Muscle layer of duodenum (tissue), 2 donors: ENCODE data around the gene SESTD1.
"Not testable (repeated sequence)": the region's sequence is repeated elsewhere in the genome, so short reads cannot be mapped to it uniquely, and the experiment has no call there.

Source experiments
- H3K27ac ChIP-seq: one replicate; pipeline ENCODE4 v1.7.0; 2013; ENCODE audit warnings: mild to moderate bottlenecking, low read length
- H3K27me3 ChIP-seq: one replicate; pipeline ENCODE4 v1.7.0; 2013; ENCODE audit warnings: low read depth, mild to moderate bottlenecking, control low read depth, low read length
- H3K36me3 ChIP-seq, 2 donors: one replicate each; pipeline ENCODE4 v1.7.0; 2013; ENCODE audit warnings: low read length in 2 of 2, control low read depth in 1 of 2, mild to moderate bottlenecking in 1 of 2; ENCODE audit not compliant: insufficient read depth in 2 of 2, control insufficient read depth in 1 of 2
- H3K4me1 ChIP-seq, 2 donors: one replicate each; pipeline ENCODE4 v1.7.0; 2013; ENCODE audit warnings: low read length in 2 of 2, mild to moderate bottlenecking in 2 of 2, control low read depth in 1 of 2, moderate library complexity in 1 of 2; ENCODE audit not compliant: insufficient read depth in 2 of 2, control insufficient read depth in 1 of 2
- H3K4me3 ChIP-seq, 2 donors: one replicate each; pipeline ENCODE4 v1.7.0; 2013; ENCODE audit warnings: low read length in 2 of 2, low read depth in 1 of 2, mild to moderate bottlenecking in 1 of 2
- H3K9me3 ChIP-seq, 2 donors: one replicate each; pipeline ENCODE4 v1.7.0; 2013; ENCODE audit warnings: low read length in 2 of 2, control low read depth in 1 of 2, mild to moderate bottlenecking in 1 of 2; ENCODE audit not compliant: control insufficient read depth in 1 of 2
- donor health status: healthy.

The SESTD1 gene

DNA sequence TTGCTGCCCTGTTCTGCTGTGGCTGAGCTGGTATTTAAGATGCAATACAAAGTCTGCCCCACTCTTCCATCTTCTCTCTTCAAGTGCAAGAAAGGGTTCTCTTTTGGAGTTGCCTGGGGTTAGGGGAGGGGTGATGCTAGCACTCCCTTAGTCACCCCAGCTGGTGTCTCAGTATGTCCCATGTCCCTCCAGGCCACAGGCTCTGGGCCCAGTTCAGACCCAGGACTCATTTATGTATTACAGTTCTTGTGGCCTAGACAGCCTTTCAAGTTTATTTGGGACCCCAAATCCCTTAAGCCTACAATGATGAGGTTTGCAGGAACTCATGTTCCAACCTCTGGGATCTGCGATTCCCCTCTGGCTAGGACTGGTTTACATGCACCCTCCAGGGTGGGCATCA, 167.5 kb downstream of the SESTD1 start:
- H3K9me3 ChIP-seq: peaks cover 0 to 5% of the 10 kb centered on the region in 2 donors
- no peak overlapping the region for H3K4me3 ChIP-seq

DNA sequence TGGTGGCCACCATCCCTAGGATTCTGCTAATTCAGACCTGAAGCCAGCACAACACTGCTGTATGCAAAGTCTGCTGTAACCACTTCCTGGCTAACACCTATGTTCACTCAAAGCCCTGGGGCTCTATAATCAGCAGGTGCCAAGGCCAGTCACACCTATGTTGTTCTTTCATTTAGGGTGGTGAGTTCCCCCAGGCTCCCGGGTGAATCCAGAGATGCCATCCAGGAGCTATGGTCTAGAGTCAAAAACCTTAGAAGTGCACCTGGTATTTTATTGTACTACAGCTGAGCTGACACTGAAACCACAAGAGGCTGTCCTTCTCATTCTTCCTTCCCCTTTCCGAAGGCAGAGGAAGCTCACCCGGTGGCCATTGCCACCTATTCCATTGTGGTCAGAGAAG, 168.5 kb downstream of the SESTD1 start:
- Histone ChIP-seq H3K4me3 (no peak overlapping the region), H3K4me1 (no peaks in the 10 kb centered on the region), H3K9me3 (peaks cover 0 to 5% of the 10 kb centered on the region in 2 donors), H3K27me3 (no peaks in the 10 kb centered on the region), H3K27ac (no peak overlapping the region), H3K36me3 (no peaks in the 10 kb centered on the region)

More for the DNA sequence above, 167.5 kb downstream of the SESTD1 start:
- no peak overlapping the region for H3K27ac ChIP-seq
- H3K36me3 ChIP-seq: no peaks in the 10 kb centered on the region
- no peaks in the 10 kb centered on the region for H3K4me1 ChIP-seq
- H3K27me3 ChIP-seq: no peaks in the 10 kb centered on the region

- H3K27me3 ChIP-seq, H3K27ac ChIP-seq, H3K4me3 ChIP-seq, H3K36me3 ChIP-seq, H3K9me3 ChIP-seq, H3K4me1 ChIP-seq: not testable (repeated sequence)
These were observed 171.7 kb downstream of the SESTD1 start for GRCh38 chr2:179092912-179093311.

GRCh38 chr2:179082697-179083096, 181.9 kb downstream of the SESTD1 start:
- no peaks in the 10 kb centered on the region for H3K9me3 ChIP-seq
- no peaks in the 10 kb centered on the region for H3K4me1 ChIP-seq
- H3K36me3 ChIP-seq: no peaks in the 10 kb centered on the region
- H3K27ac ChIP-seq: no peak overlapping the region
- no peaks in the 10 kb centered on the region for H3K27me3 ChIP-seq
- no peak overlapping the region for H3K4me3 ChIP-seq

DNA sequence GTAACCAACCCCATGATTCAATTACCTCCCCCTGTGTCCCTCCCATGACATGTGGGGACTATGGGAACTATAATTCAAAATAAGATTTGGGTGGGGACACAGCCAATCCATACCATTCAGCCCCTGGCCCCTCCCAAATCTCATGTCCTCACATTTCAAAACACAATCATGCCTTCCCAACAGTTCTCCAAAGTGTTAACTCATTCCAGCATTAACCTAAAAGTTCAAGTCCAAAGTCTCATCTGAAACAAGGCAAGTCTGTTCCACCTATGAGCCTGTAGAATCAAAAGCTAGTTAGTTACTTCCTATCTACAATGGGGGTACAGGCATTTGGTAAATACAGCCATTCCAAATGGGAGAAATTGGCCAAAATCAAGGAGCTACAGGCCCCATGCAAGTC, 182.7 kb downstream of the SESTD1 start:
- H3K4me1 ChIP-seq: no peaks in the 10 kb centered on the region
- no peak overlapping the region for H3K4me3 ChIP-seq
- no peaks in the 10 kb centered on the region for H3K9me3 ChIP-seq
- H3K27me3 ChIP-seq: no peaks in the 10 kb centered on the region
- H3K27ac ChIP-seq: no peak overlapping the region
- H3K36me3 ChIP-seq: no peaks in the 10 kb centered on the region

DNA sequence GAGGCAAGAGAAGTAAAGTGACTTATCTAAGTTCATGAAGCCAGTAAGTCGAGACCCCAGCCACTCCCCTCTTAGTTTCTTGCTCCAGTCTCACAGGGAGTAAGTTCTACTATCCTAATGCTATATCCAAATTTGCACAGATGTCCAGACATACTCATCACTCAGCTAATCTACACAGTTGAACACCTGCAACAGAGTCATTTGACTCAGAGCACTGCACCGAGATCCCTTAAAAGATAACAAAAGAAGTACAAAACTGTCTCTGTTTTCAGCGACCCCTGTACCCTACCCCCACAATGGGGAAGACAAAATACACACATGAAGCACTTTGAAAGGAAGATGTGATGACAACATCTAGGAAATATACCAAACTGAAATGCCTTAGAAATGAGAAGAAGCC, 192.1 kb downstream of the SESTD1 start:
- H3K27me3 ChIP-seq: no peaks in the 10 kb centered on the region
- H3K36me3 ChIP-seq: no peaks in the 10 kb centered on the region
- no peaks in the 10 kb centered on the region for H3K9me3 ChIP-seq
- no peak overlapping the region for H3K4me3 ChIP-seq
- H3K4me1 ChIP-seq: peaks cover 0 to 5% of the 10 kb centered on the region in 2 donors
- H3K27ac ChIP-seq: no peak overlapping the region

GRCh38 chr2:179071810-179072355, 192.7 kb downstream of the SESTD1 start:
- H3K36me3 ChIP-seq: no peaks in the 10 kb centered on the region
- H3K27me3 ChIP-seq: no peaks in the 10 kb centered on the region
- H3K4me3 ChIP-seq: no peak overlapping the region
- H3K9me3 ChIP-seq: no peaks in the 10 kb centered on the region
- H3K4me1 ChIP-seq: peaks cover 0 to 5% of the 10 kb centered on the region in 2 donors
- no peak overlapping the region for H3K27ac ChIP-seq

DNA sequence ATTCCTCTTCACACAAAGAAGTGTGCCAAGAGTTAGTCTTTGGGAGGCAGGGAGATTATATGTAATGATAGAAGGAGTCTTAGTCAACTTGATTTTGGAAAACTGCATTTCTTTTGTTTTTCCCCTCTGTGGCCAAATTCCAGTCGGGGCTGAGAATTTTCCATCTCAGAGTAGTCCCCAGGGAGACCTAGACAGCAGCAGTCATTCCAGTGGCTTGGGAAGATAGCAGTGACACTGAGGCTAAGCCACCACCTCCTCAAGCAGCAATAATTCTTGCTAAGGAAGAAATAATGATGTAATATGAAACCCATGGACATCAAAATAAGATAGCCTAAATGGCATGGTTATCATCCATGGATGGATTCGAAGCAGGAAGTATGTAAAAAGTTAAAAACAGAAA, 193.7 kb downstream of the SESTD1 start:
- Histone ChIP-seq H3K36me3 (no peaks in the 10 kb centered on the region), H3K9me3 (no peaks in the 10 kb centered on the region), H3K4me3 (no peak overlapping the region), H3K27me3 (no peaks in the 10 kb centered on the region), H3K4me1 (peaks cover 0 to 5% of the 10 kb centered on the region in 2 donors), H3K27ac (no peak overlapping the region)

- H3K9me3 ChIP-seq: no peaks in the 10 kb centered on the region
- peaks cover 0 to 5% of the 10 kb centered on the region in 2 donors for H3K4me1 ChIP-seq
- no peak overlapping the region for H3K27ac ChIP-seq
- H3K36me3 ChIP-seq: no peaks in the 10 kb centered on the region
- H3K4me3 ChIP-seq: no peak overlapping the region
- H3K27me3 ChIP-seq: no peaks in the 10 kb centered on the region
These were observed 194.9 kb downstream of the SESTD1 start for GRCh38 chr2:179069685-179070084.

DNA sequence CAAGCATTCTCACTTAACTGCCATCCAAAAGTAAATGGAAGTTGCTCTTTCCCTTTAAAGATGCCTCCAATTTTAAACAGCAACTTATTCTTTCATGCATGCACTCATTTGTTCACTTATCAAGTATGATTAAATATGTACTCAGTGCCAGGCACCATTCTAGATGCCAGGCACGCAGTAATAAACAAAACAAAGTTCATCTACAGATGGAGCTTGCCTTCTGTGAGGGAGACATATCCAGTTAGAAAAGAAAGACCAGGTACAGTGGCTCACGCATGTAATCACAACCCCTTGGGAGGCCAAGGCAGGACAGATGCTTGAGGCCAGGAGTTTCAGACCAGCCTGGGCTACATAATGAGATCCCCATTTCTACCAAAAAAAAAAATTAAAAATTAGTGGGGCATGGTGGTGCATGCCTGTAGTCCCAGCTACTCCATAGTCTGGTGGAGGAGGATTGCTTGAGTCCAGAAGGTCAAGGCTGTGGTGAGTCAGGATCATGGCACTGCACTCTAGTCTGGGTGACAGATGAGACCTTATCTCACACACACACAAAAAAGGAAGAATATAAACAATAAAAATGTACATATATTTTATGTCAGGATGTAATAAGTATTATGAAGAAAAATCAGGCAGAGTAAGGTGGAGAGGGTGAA, 195.5 kb downstream of the SESTD1 start:
- Histone ChIP-seq H3K4me1 (peaks cover 0 to 5% of the 10 kb centered on the region in 2 donors), H3K27ac (no peak overlapping the region), H3K4me3 (no peak overlapping the region), H3K9me3 (no peaks in the 10 kb centered on the region), H3K27me3 (no peaks in the 10 kb centered on the region), H3K36me3 (no peaks in the 10 kb centered on the region)

GRCh38 chr2:179059026-179059700, 205.5 kb downstream of the SESTD1 start:
- no peak overlapping the region for H3K4me3 ChIP-seq
- no peak overlapping the region for H3K27ac ChIP-seq
- H3K4me1 ChIP-seq: peaks cover 0 to 16% of the 10 kb centered on the region in 2 donors
- no peaks in the 10 kb centered on the region for H3K9me3 ChIP-seq
- H3K36me3 ChIP-seq: no peaks in the 10 kb centered on the region
- H3K27me3 ChIP-seq: no peaks in the 10 kb centered on the region
